ENCODE measurements around the gene AFF2. TPM values are rescaled to one million over a fixed set of nuclear protein-coding genes. Genes with fewer than 3 reads are reported as not detected.

AFF2 gene
- total RNA-seq, 1 donor from 2014 or later, result 0.74 TPM

- H3K36me3 ChIP-seq, result no peaks in the 10 kb centered on the region
- no peaks in the 10 kb centered on the region for H3K4me1 ChIP-seq
- no peak overlapping the region for H3K27ac ChIP-seq
- H3K27me3 ChIP-seq, result no peaks in the 10 kb centered on the region
- H3K4me3 ChIP-seq, result no peak overlapping the region
- TF ChIP-seq POLR2AphosphoS5 (IDR thresholded peaks at IDR 0.05; ENCODE audit: insufficient read depth in 1 of 2, low read depth in 1 of 2) (no peak), POLR2A (IDR thresholded peaks at IDR 0.05) (no peak), CTCF (IDR thresholded peaks at IDR 0.05) (no peak)
- DNase-seq (ENCODE audit: extremely low spot score in 2 of 2), result no peak
- intact Hi-C loops (cut with DNase I), result loop anchor here (5.0 kb wide), 1 partner anchor 1071 kb away; no protein-coding TSS in a partner anchor
- no peaks in the 10 kb centered on the region for H3K9me3 ChIP-seq
These were observed 40.5 kb downstream of the AFF2 start for GRCh38 chrX:148540671-148541583.

- H3K27me3 ChIP-seq, result no peaks in the 10 kb centered on the region
- H3K36me3 ChIP-seq, result no peaks in the 10 kb centered on the region
- DNase-seq (ENCODE audit: extremely low spot score in 2 of 2), result no peak
- no peak overlapping the region for H3K4me3 ChIP-seq
- intact Hi-C loops (cut with DNase I), result loop anchor here (5.0 kb wide), 1 partner anchor 1071 kb away; no protein-coding TSS in a partner anchor
- H3K4me1 ChIP-seq, result no peaks in the 10 kb centered on the region
- TF ChIP-seq CTCF (IDR thresholded peaks at IDR 0.05) (no peak), POLR2AphosphoS5 (IDR thresholded peaks at IDR 0.05; ENCODE audit: insufficient read depth in 1 of 2, low read depth in 1 of 2) (no peak), POLR2A (IDR thresholded peaks at IDR 0.05) (no peak)
- no peak overlapping the region for H3K27ac ChIP-seq
- H3K9me3 ChIP-seq, result no peaks in the 10 kb centered on the region
These were observed 41.1 kb downstream of the AFF2 start for GRCh38 chrX:148541584-148541940.

GRCh38 chrX:148542481-148543255, 42.3 kb downstream of the AFF2 start:
- no peaks in the 10 kb centered on the region for H3K36me3 ChIP-seq
- H3K4me1 ChIP-seq, result no peaks in the 10 kb centered on the region
- H3K27ac ChIP-seq, result no peak overlapping the region
- no peaks in the 10 kb centered on the region for H3K27me3 ChIP-seq
- DNase-seq (ENCODE audit: extremely low spot score in 2 of 2), result no peak
- no peaks in the 10 kb centered on the region for H3K9me3 ChIP-seq
- TF ChIP-seq POLR2A (IDR thresholded peaks at IDR 0.05) (no peak), CTCF (IDR thresholded peaks at IDR 0.05) (no peak), POLR2AphosphoS5 (IDR thresholded peaks at IDR 0.05; ENCODE audit: insufficient read depth in 1 of 2, low read depth in 1 of 2) (no peak)
- intact Hi-C loops (cut with DNase I), result loop anchor here (5.0 kb wide), 1 partner anchor 1070 kb away; no protein-coding TSS in a partner anchor
- no peak overlapping the region for H3K4me3 ChIP-seq

GRCh38 chrX:148552775-148553174, 52.4 kb downstream of the AFF2 start:
- Histone ChIP-seq H3K36me3 (no peaks in the 10 kb centered on the region), H3K4me3 (no peak overlapping the region), H3K27ac (no peak overlapping the region), H3K4me1 (no peaks in the 10 kb centered on the region), H3K27me3 (no peaks in the 10 kb centered on the region), H3K9me3 (no peaks in the 10 kb centered on the region)
- DNase-seq (ENCODE audit: extremely low spot score in 2 of 2), result no peak
- intact Hi-C loops (cut with DNase I), result no loop called here
- TF ChIP-seq CTCF (IDR thresholded peaks at IDR 0.05) (no peak), POLR2A (IDR thresholded peaks at IDR 0.05) (no peak), POLR2AphosphoS5 (IDR thresholded peaks at IDR 0.05; ENCODE audit: insufficient read depth in 1 of 2, low read depth in 1 of 2) (no peak)
